Liver (tissue), 9 donors: ENCODE measurements around the gene DMWD. TPM values are rescaled to one million over a fixed set of nuclear protein-coding genes. Genes with fewer than 3 reads are reported as not detected.

ENCODE experiments used
- DNase-seq: peaks from one replicate; pipeline ENCODE4 v3.0.0-alpha.2; 2017; ENCODE audit warnings: low spot score
- H3K27ac ChIP-seq, 2 donors: one replicate each; pipeline ENCODE4 v1.7.0; 2013; ENCODE audit warnings: inconsistent platforms in 2 of 2, low read length in 2 of 2, control low read depth in 1 of 2, low read depth in 1 of 2, mild to moderate bottlenecking in 1 of 2
- H3K27me3 ChIP-seq, 4 donors: one replicate each; pipeline versions ENCODE4 v1.6.1 to v1.7.0; 2013; ENCODE audit warnings: low read length in 3 of 4, inconsistent platforms in 1 of 4, mild to moderate bottlenecking in 1 of 4, moderate library complexity in 1 of 4; ENCODE audit not compliant: control insufficient read depth in 4 of 4, insufficient read depth in 4 of 4
- H3K36me3 ChIP-seq, 4 donors: one replicate each; pipeline versions ENCODE4 v1.6.1 to v1.7.0; 2013; ENCODE audit warnings: low read length in 3 of 4, mild to moderate bottlenecking in 3 of 4, low read depth in 1 of 4, moderate library complexity in 1 of 4; ENCODE audit not compliant: control insufficient read depth in 4 of 4, insufficient read depth in 3 of 4
- H3K4me1 ChIP-seq, 4 donors: one replicate each; pipeline versions ENCODE4 v1.6.1 to v1.7.0; 2013; ENCODE audit warnings: low read length in 3 of 4, mild to moderate bottlenecking in 3 of 4, moderate library complexity in 1 of 4; ENCODE audit not compliant: control insufficient read depth in 4 of 4, insufficient read depth in 4 of 4
- H3K4me3 ChIP-seq, 3 donors: one replicate each; pipeline versions ENCODE4 v1.6.1 to v1.7.0; 2013; ENCODE audit warnings: low read length in 3 of 3, control low read depth in 1 of 3, low read depth in 1 of 3, mild to moderate bottlenecking in 1 of 3
- H3K9ac ChIP-seq, 2 donors: one replicate each; pipeline ENCODE4 v1.7.0; 2013; ENCODE audit warnings: low read length in 2 of 2, mild to moderate bottlenecking in 2 of 2, moderate library complexity in 2 of 2, control low read depth in 1 of 2, low read depth in 1 of 2
- H3K9me3 ChIP-seq, 4 donors: one replicate each; pipeline versions ENCODE4 v1.6.1 to v1.7.0; 2013; ENCODE audit warnings: low read length in 3 of 4; ENCODE audit not compliant: control insufficient read depth in 4 of 4
- EGR1 ChIP-seq, 2 donors: IDR thresholded peaks; 2 replicates each; pipeline ENCODE4 v1.6.1; 2016 to 2018; ENCODE audit warnings: antibody characterized with exemption in 2 of 2, low read depth in 2 of 2
- FOXA1 ChIP-seq: IDR thresholded peaks from 2 replicates; pipeline ENCODE4 v1.6.1; 2016; ENCODE audit warnings: antibody characterized with exemption
- FOXA2 ChIP-seq: IDR thresholded peaks from 2 replicates; pipeline ENCODE4 v1.6.1; 2016; ENCODE audit warnings: antibody characterized with exemption
- GABPA ChIP-seq, 2 donors: IDR thresholded peaks in 1 of 2; conservative IDR thresholded peaks in 1 of 2; 2 replicates each; pipeline ENCODE4 v1.6.1; 2016; ENCODE audit warnings: antibody characterized with exemption in 2 of 2, mild to moderate bottlenecking in 1 of 2, moderate library complexity in 1 of 2
- HNF4A ChIP-seq, 2 donors: conservative IDR thresholded peaks; 2 replicates each; pipeline ENCODE4 v1.6.1; 2016; ENCODE audit warnings: antibody characterized with exemption in 2 of 2, mild to moderate bottlenecking in 2 of 2
- HNF4G ChIP-seq: IDR thresholded peaks from 2 replicates; pipeline ENCODE4 v1.6.1; 2016; ENCODE audit warnings: antibody characterized with exemption
- JUND ChIP-seq, 2 donors: IDR thresholded peaks; 2 replicates each; pipeline ENCODE4 v1.6.1; 2016; ENCODE audit warnings: antibody characterized with exemption in 2 of 2
- NR2F2 ChIP-seq: IDR thresholded peaks from 2 replicates; pipeline ENCODE4 v1.6.1; 2016; ENCODE audit warnings: antibody characterized with exemption
- RAD21 ChIP-seq, 2 donors: IDR thresholded peaks; 2 replicates each; pipeline ENCODE4 v1.6.1; 2016; ENCODE audit warnings: antibody characterized with exemption in 2 of 2, mild to moderate bottlenecking in 2 of 2
- RXRA ChIP-seq, 2 donors: IDR thresholded peaks; 2 replicates each; pipeline ENCODE4 v1.6.1; 2017 to 2018; ENCODE audit warnings: antibody characterized with exemption in 2 of 2, mild to moderate bottlenecking in 1 of 2
- SP1 ChIP-seq: IDR thresholded peaks from 2 replicates; pipeline ENCODE4 v1.6.1; 2018; ENCODE audit warnings: antibody characterized with exemption, mild to moderate bottlenecking
- TAF1 ChIP-seq: conservative IDR thresholded peaks from 2 replicates; pipeline ENCODE4 v1.6.1; 2016; ENCODE audit warnings: antibody characterized with exemption, mild to moderate bottlenecking
- YY1 ChIP-seq: IDR thresholded peaks from 2 replicates; pipeline ENCODE4 v1.6.1; 2016; ENCODE audit warnings: antibody characterized with exemption, mild to moderate bottlenecking
- WGBS: extraction: QIAGEN DNeasy Blood & Tissue Kit; methylation state at CpG from one replicate; pipeline ENCODE4 v1.1.7; 2013; 5-methylcytosine and 5-hydroxymethylcytosine counted together
- polyA plus RNA-seq, 2 donors: library from polyadenylated mRNA; stranded (reverse) in 1 of 2; unstranded in 1 of 2; fragments of 200-250 nt in 1 of 2; fragments of >200 nt in 1 of 2; fragmentation: Nextera tagmentation in 1 of 2; extraction: Ambion mirVana in 1 of 2; gene quantifications; one replicate each; pipeline versions ENCODE4 v1.2.1 to v1.2.3, GENCODE V29; 2013 to 2015
- total RNA-seq, 2 donors: library from RNA; depleted of rRNA; stranded (reverse); fragments of >200 nt; gene quantifications; one replicate each; pipeline ENCODE4 v1.2.3, GENCODE V29; 2014
- TF ChIP-seq, protein P1 (sequence below): IDR thresholded peaks from 2 replicates; pipeline ENCODE4 v1.6.1; 2016; ENCODE audit warnings: antibody characterized with exemption
- TF ChIP-seq, protein P2 (sequence below): IDR thresholded peaks from 2 replicates; pipeline ENCODE4 v1.6.1; 2016; ENCODE audit warnings: antibody characterized with exemption
- TF ChIP-seq, protein P3 (sequence below): IDR thresholded peaks from 2 replicates; pipeline ENCODE4 v1.6.1; 2016; ENCODE audit warnings: antibody characterized with exemption, mild to moderate bottlenecking
- TF ChIP-seq, protein P4 (sequence below): fragments of 150-350 bp; IDR thresholded peaks from 2 replicates; pipeline ENCODE4 v1.5.1; 2017; ENCODE audit warnings: improper control_type of control experiment, low read depth, low read length; ENCODE audit not compliant: missing input control
- donor health status: healthy.
- donor health status: healthy.
- donor health status: healthy.
- donor health status: healthy.
- donor health status: healthy.

Gene DMWD
- total and polyA plus RNA-seq, 4 donors, result 3.7 to 14.6 (median 8.9) TPM

DNA sequence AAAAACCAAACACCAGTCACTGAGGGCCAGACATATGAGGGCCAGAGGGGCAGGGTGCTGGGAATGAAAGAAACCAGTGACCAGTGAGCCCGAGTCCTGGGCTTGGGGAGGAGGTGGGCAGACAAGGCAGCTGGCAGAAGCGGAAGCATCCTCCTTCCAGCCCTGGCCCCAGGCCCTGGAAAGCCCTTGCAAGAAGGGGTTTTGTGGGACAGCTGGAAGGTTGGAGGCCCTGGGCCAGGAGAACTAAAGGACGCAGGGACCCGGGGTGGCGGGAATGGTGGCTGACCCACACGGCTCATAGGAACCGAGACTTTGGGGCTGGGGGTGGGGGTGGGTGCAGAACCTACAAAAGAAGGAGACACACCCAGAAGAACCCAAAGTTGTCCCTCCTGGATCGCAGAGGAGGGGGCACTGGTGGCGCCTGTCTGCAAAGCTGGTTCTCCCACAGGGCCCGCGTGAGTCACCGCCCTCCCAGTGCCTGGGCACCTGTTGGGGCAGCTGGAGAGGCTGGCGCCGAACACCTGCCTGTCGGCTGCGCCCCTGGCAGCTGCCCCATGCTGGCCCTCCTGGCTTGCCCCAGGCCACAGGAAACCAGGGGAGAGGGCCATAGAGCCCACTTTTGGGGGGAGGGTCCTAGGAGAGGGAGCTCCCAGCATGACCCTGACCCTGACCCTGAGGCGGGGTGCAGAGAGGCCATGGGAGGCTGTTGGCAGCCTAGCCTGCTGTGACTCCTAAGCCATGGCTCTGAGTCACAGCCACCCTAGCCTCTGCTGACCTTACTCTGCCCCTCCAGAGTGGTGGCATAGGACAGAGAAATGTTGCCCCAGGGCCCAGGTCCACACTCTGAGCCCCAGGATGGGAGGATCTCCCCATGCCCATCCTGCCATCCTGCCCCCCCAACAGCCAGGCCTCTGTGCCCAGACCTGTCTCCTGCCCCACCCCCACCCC lies 11.2 kb downstream of the DMWD start:
- 75% methylated on average over 17 of the region's 17 CpGs for WGBS
- H3K36me3 ChIP-seq, result peaks cover 0 to 7% (median 3%) of the 10 kb centered on the region in 4 donors
- DNase-seq, result peak; percentile 30
- TF ChIP-seq NR2F2 (no peak), RXRA (IDR thresholded peaks at IDR 0.05) (no peak), HNF4G (no peak), RAD21 (IDR thresholded peaks at IDR 0.05) (no peak), SP1 (no peak), FOXA2 (no peak), FOXA1 (no peak), GABPA (IDR thresholded peaks at IDR 0.05 in 1 of 2, conservative IDR thresholded peaks at IDR 0.05 in 1 of 2) (no peak), YY1 (no peak), TAF1 (no peak), HNF4A (conservative IDR thresholded peaks at IDR 0.05) (no peak), JUND (IDR thresholded peaks at IDR 0.05) (no peak), EGR1 (IDR thresholded peaks at IDR 0.05; ENCODE audit: low read depth in 2 of 2) (no peak)
- TF ChIP-seq, protein P1, sequence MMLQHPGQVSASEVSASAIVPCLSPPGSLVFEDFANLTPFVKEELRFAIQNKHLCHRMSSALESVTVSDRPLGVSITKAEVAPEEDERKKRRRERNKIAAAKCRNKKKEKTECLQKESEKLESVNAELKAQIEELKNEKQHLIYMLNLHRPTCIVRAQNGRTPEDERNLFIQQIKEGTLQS, result no peak
- TF ChIP-seq, protein P2, sequence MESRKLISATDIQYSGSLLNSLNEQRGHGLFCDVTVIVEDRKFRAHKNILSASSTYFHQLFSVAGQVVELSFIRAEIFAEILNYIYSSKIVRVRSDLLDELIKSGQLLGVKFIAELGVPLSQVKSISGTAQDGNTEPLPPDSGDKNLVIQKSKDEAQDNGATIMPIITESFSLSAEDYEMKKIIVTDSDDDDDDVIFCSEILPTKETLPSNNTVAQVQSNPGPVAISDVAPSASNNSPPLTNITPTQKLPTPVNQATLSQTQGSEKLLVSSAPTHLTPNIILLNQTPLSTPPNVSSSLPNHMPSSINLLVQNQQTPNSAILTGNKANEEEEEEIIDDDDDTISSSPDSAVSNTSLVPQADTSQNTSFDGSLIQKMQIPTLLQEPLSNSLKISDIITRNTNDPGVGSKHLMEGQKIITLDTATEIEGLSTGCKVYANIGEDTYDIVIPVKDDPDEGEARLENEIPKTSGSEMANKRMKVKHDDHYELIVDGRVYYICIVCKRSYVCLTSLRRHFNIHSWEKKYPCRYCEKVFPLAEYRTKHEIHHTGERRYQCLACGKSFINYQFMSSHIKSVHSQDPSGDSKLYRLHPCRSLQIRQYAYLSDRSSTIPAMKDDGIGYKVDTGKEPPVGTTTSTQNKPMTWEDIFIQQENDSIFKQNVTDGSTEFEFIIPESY, result no peak
- TF ChIP-seq, protein P3, sequence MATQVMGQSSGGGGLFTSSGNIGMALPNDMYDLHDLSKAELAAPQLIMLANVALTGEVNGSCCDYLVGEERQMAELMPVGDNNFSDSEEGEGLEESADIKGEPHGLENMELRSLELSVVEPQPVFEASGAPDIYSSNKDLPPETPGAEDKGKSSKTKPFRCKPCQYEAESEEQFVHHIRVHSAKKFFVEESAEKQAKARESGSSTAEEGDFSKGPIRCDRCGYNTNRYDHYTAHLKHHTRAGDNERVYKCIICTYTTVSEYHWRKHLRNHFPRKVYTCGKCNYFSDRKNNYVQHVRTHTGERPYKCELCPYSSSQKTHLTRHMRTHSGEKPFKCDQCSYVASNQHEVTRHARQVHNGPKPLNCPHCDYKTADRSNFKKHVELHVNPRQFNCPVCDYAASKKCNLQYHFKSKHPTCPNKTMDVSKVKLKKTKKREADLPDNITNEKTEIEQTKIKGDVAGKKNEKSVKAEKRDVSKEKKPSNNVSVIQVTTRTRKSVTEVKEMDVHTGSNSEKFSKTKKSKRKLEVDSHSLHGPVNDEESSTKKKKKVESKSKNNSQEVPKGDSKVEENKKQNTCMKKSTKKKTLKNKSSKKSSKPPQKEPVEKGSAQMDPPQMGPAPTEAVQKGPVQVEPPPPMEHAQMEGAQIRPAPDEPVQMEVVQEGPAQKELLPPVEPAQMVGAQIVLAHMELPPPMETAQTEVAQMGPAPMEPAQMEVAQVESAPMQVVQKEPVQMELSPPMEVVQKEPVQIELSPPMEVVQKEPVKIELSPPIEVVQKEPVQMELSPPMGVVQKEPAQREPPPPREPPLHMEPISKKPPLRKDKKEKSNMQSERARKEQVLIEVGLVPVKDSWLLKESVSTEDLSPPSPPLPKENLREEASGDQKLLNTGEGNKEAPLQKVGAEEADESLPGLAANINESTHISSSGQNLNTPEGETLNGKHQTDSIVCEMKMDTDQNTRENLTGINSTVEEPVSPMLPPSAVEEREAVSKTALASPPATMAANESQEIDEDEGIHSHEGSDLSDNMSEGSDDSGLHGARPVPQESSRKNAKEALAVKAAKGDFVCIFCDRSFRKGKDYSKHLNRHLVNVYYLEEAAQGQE, result no peak
- TF ChIP-seq, protein P4, sequence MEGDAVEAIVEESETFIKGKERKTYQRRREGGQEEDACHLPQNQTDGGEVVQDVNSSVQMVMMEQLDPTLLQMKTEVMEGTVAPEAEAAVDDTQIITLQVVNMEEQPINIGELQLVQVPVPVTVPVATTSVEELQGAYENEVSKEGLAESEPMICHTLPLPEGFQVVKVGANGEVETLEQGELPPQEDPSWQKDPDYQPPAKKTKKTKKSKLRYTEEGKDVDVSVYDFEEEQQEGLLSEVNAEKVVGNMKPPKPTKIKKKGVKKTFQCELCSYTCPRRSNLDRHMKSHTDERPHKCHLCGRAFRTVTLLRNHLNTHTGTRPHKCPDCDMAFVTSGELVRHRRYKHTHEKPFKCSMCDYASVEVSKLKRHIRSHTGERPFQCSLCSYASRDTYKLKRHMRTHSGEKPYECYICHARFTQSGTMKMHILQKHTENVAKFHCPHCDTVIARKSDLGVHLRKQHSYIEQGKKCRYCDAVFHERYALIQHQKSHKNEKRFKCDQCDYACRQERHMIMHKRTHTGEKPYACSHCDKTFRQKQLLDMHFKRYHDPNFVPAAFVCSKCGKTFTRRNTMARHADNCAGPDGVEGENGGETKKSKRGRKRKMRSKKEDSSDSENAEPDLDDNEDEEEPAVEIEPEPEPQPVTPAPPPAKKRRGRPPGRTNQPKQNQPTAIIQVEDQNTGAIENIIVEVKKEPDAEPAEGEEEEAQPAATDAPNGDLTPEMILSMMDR, result no peak
- no peaks in the 10 kb centered on the region for H3K9me3 ChIP-seq
- no peaks in the 10 kb centered on the region for H3K27me3 ChIP-seq
- no peak overlapping the region for H3K9ac ChIP-seq
- H3K27ac ChIP-seq, result no peak overlapping the region
- H3K4me1 ChIP-seq, result peaks cover 3 to 17% (median 8%) of the 10 kb centered on the region in 4 donors
- H3K4me3 ChIP-seq, result peak overlapping the region in 1 of 3 donors; percentile 18
